GM19099 (cell line): ENCODE measurements around the gene ZDHHC14.

ENCODE experiments used
- POLR2A ChIP-seq: IDR thresholded peaks from 3 replicates; pipeline ENCODE4 v1.6.1; 2011; ENCODE audit warnings: low read depth; ENCODE audit not compliant: insufficient read length; ENCODE audit errors: extremely low read depth

The ZDHHC14 gene

GRCh38 chr6:157724960-157725741 lies 344.2 kb downstream of the ZDHHC14 start:
- no peak for TF ChIP-seq POLR2A

GRCh38 chr6:157725836-157726235 lies 344.8 kb downstream of the ZDHHC14 start:
- TF ChIP-seq POLR2A: no peak

GRCh38 chr6:157726892-157727628 lies 346.1 kb downstream of the ZDHHC14 start:
- no peak for TF ChIP-seq POLR2A
